GM12878 (cell line): ENCODE data around the gene PRMT5. TPM values are rescaled to one million over a fixed set of nuclear protein-coding genes. Genes with fewer than 3 reads are reported as not detected.
A peak's percentile ranks its signal among the peaks of the same experiment; 100 is the strongest.

Experiments used
- ATAC-seq: fragments of 200-7000 bp; cut with Tn5 transposase; 3 replicates; pipeline ENCODE4 v1.9.1; 2020; ENCODE audit warnings: mild to moderate bottlenecking, moderate library complexity
- BruUV-seq: library from RNA; stranded (reverse); fragments of 400-500 nt; replicated peaks from 2 replicates; lab custom pipeline; 2021; lab: Mats Ljungman, UMichigan
- CTCF ChIA-PET: fragments of 300-600 bp; sonication (Branson Sonifier 250); formaldehyde crosslinking; extraction: SDS; loops from one replicate; lab custom pipeline; 2021; ENCODE audit warnings: inconsistent platforms; lab: Yijun Ruan, JAX
- POLR2A ChIA-PET: fragments of 350-600 bp; formaldehyde crosslinking; extraction: SDS; loops from one replicate; lab custom pipeline; 2021; ENCODE audit warnings: inconsistent platforms; lab: Charles Lee
- RAD21 ChIA-PET: fragments of 300-600 bp; sonication (Branson Sonifier 250); formaldehyde crosslinking; loops from one replicate; lab custom pipeline; 2023; ENCODE audit warnings: antibody characterized with exemption; ENCODE audit not compliant: unreplicated experiment; lab: Charles Lee
- SMC1A ChIA-PET: fragments of 300-600 bp; sonication (Branson Sonifier 250); formaldehyde crosslinking; loops from one replicate; lab custom pipeline; 2023; ENCODE audit not compliant: unreplicated experiment, uncharacterized antibody; lab: Charles Lee
- DNase-seq: peaks from one replicate; pipeline ENCODE4 v3.0.0-alpha.2; 2011; ENCODE audit warnings: low read depth, low spot score
- FAIRE-seq: peaks from 3 replicates; lab custom pipeline; 2011; peaks lifted over from hg19 to GRCh38; lab: Jason Lieb, UNC
- H2AFZ ChIP-seq: 2 replicates; pipeline ENCODE4 v1.6.0; 2011; ENCODE audit warnings: low read depth, low read length, control low read depth; ENCODE audit not compliant: control insufficient read depth
- H3K27ac ChIP-seq: 2 replicates; pipeline ENCODE4 v1.5.1; 2011; ENCODE audit warnings: control low read depth; ENCODE audit not compliant: control insufficient read depth, insufficient read depth
- H3K27me3 ChIP-seq, 2 experiments: replicated peaks in 1 of 2; 2 replicates each; pipeline versions ENCODE4 v1.6.0 to v1.6.1; 2011; ENCODE audit warnings: low read length in 1 of 2; ENCODE audit not compliant: control insufficient read depth in 2 of 2, insufficient read depth in 2 of 2
- H3K36me3 ChIP-seq, 2 experiments: 2 replicates each; pipeline ENCODE4 v1.5.1; 2011; ENCODE audit warnings: low read length in 1 of 2; ENCODE audit not compliant: control insufficient read depth in 2 of 2, insufficient read depth in 2 of 2
- H3K4me1 ChIP-seq: 2 replicates; pipeline ENCODE4 v1.6.1; 2011; ENCODE audit warnings: mild to moderate bottlenecking, low read length, moderate library complexity, mixed read lengths; ENCODE audit not compliant: control insufficient read depth, insufficient read depth
- H3K4me2 ChIP-seq: 2 replicates; pipeline ENCODE4 v1.6.0; 2011; ENCODE audit warnings: control low read depth; ENCODE audit not compliant: control insufficient read depth, insufficient read depth
- H3K4me3 ChIP-seq: fragments of 200-600 bp; sonication (generic); 2 replicates; pipeline ENCODE4 v1.5.1; 2016
- H3K79me2 ChIP-seq: 2 replicates; pipeline ENCODE4 v1.6.0; 2011; ENCODE audit warnings: low read length; ENCODE audit not compliant: control insufficient read depth, insufficient read depth
- H3K9ac ChIP-seq: 2 replicates; pipeline ENCODE4 v1.8.0; 2011; ENCODE audit warnings: low read length, control low read depth, mixed read lengths; ENCODE audit not compliant: control insufficient read depth, insufficient read depth
- H3K9me3 ChIP-seq: replicated peaks from 3 replicates; pipeline ENCODE4 v1.5.1; 2011; ENCODE audit warnings: mild to moderate bottlenecking, low read length; ENCODE audit not compliant: control insufficient read depth, insufficient read depth
- H4K20me1 ChIP-seq: 2 replicates; pipeline ENCODE4 v1.6.0; 2011; ENCODE audit not compliant: control insufficient read depth, insufficient read depth
- HDGF ChIP-seq: fragments of 450-650 bp; IDR thresholded peaks from 2 replicates; pipeline ENCODE4 v1.6.1; 2016; ENCODE audit warnings: antibody characterized with exemption
- LARP7 ChIP-seq: fragments of 450-650 bp; IDR thresholded peaks from 2 replicates; pipeline ENCODE4 v1.6.1; 2017; ENCODE audit warnings: mild to moderate bottlenecking
- NRF1 ChIP-seq: conservative IDR thresholded peaks from 2 replicates; pipeline ENCODE4 v1.6.1; 2011; ENCODE audit warnings: mild to moderate bottlenecking, low read depth, low read length, improper control_type of control experiment
- RUNX3 ChIP-seq: IDR thresholded peaks from 2 replicates; pipeline ENCODE4 v1.6.1; 2012; ENCODE audit warnings: low read length, inconsistent platforms
- SREBF1 ChIP-seq: IDR thresholded peaks from 2 replicates; pipeline ENCODE4 v1.6.1; 2012; ENCODE audit warnings: mild to moderate bottlenecking, low read length
- WGBS: methylation state at CpG from one replicate; pipeline ENCODE4 v1.1.6; 2016; ENCODE audit warnings: low lambda C conversion rate; ENCODE audit not compliant: insufficient replicate concordance, insufficient coverage; ENCODE audit errors: missing lambda C conversion rate; 5-methylcytosine and 5-hydroxymethylcytosine counted together
- in situ Hi-C: fragments of 300-500 bp; cut with MboI; formaldehyde crosslinking; loops from 9 replicates; pipeline ENCODE4 v1.14.3; 2018; ENCODE audit warnings: mixed read lengths
- intact Hi-C: fragments of 100-400 bp; cut with micrococcal nuclease; formaldehyde crosslinking; loops from one replicate; pipeline ENCODE4 v1.14.2; 2022; ENCODE audit not compliant: unreplicated experiment
- polyA plus RNA-seq, 11 experiments: library from polyadenylated mRNA; depleted of rRNA in 4 of 11; unstranded in 6 of 11; stranded (reverse) in 5 of 11; fragments of >200 nt; fragmentation: Nextera tagmentation in 4 of 11; fragmentation: Illumina TruSeq in 1 of 11; extraction: Ambion mirVana in 4 of 11; extraction: Trizol in 1 of 11; gene quantifications; 1 replicate in 1 of 11; 2 replicates in 10 of 11; pipeline versions ENCODE4 v1.2.1 to v1.2.3, GENCODE V29; 2011 to 2016; ENCODE audit warnings: inconsistent platforms in 2 of 11, missing spikeins in 2 of 11, low read depth in 1 of 11
- total RNA-seq, 4 experiments: library from RNA; depleted of rRNA in 3 of 4; stranded (reverse); fragments of >200 nt in 3 of 4; fragmentation: Illumina TruSeq in 1 of 4; extraction: Trizol in 1 of 4; gene quantifications; 2 replicates each; pipeline versions ENCODE4 v1.2.1 to v1.2.3, GENCODE V29; 2013 to 2021
- TF ChIP-seq, protein P1 (sequence below): fragments of 450-650 bp; IDR thresholded peaks from 2 replicates; pipeline ENCODE4 v1.6.1; 2018; ENCODE audit warnings: mild to moderate bottlenecking, low read depth, moderate library complexity; ENCODE audit not compliant: partially characterized antibody
- TF ChIP-seq, protein P2 (sequence below): IDR thresholded peaks from 2 replicates; pipeline ENCODE4 v1.6.1; 2012; ENCODE audit warnings: mild to moderate bottlenecking, low read depth, low read length
- TF ChIP-seq, protein P3 (sequence below): fragments of 450-650 bp; IDR thresholded peaks from 2 replicates; pipeline ENCODE4 v1.6.1; 2017; ENCODE audit warnings: mild to moderate bottlenecking, low read depth, inconsistent platforms; ENCODE audit not compliant: poor library complexity, severe bottlenecking

Gene PRMT5
- total and polyA plus RNA-seq, 10 of the 15 experiments (the other 5 are each of a cell fraction or from before 2014, with no cell fraction given), result 54.3 to 221 (median 111) TPM

DNA sequence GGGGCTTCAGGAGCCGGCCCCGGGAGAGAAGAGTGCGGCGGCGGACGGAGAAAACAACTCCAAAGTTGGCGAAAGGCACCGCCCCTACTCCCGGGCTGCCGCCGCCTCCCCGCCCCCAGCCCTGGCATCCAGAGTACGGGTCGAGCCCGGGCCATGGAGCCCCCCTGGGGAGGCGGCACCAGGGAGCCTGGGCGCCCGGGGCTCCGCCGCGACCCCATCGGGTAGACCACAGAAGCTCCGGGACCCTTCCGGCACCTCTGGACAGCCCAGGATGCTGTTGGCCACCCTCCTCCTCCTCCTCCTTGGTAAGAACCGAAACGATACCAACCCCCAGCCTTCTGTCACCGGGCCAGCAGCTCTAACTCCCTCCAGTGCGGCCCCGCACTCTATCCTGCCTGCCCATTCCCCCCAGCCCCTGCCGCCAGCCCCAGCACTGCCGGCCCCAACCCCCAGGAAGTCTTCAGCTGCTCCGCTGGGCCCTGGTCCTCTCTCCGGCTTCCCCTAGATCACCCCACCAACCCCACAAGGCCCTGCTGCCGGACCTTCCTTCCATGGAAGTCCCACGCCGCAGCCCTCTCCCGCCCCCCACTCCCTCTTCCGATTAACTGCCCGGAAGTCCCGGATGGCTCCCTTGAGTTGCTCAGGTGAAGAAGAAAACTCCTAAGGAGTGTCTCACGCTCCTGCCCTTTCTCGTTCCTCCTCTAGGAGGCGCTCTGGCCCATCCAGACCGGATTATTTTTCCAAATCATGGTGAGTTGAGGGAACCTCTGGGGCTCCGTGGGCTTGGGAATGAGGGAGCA is 56.9 kb downstream of the PRMT5 start (continued):
- TF ChIP-seq LARP7 (no peak; the same call in 1 of the 2 replicates), SREBF1 (no peak)
- TF ChIP-seq, protein P1, sequence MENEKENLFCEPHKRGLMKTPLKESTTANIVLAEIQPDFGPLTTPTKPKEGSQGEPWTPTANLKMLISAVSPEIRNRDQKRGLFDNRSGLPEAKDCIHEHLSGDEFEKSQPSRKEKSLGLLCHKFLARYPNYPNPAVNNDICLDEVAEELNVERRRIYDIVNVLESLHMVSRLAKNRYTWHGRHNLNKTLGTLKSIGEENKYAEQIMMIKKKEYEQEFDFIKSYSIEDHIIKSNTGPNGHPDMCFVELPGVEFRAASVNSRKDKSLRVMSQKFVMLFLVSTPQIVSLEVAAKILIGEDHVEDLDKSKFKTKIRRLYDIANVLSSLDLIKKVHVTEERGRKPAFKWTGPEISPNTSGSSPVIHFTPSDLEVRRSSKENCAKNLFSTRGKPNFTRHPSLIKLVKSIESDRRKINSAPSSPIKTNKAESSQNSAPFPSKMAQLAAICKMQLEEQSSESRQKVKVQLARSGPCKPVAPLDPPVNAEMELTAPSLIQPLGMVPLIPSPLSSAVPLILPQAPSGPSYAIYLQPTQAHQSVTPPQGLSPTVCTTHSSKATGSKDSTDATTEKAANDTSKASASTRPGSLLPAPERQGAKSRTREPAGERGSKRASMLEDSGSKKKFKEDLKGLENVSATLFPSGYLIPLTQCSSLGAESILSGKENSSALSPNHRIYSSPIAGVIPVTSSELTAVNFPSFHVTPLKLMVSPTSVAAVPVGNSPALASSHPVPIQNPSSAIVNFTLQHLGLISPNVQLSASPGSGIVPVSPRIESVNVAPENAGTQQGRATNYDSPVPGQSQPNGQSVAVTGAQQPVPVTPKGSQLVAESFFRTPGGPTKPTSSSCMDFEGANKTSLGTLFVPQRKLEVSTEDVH, result no peak

DNA sequence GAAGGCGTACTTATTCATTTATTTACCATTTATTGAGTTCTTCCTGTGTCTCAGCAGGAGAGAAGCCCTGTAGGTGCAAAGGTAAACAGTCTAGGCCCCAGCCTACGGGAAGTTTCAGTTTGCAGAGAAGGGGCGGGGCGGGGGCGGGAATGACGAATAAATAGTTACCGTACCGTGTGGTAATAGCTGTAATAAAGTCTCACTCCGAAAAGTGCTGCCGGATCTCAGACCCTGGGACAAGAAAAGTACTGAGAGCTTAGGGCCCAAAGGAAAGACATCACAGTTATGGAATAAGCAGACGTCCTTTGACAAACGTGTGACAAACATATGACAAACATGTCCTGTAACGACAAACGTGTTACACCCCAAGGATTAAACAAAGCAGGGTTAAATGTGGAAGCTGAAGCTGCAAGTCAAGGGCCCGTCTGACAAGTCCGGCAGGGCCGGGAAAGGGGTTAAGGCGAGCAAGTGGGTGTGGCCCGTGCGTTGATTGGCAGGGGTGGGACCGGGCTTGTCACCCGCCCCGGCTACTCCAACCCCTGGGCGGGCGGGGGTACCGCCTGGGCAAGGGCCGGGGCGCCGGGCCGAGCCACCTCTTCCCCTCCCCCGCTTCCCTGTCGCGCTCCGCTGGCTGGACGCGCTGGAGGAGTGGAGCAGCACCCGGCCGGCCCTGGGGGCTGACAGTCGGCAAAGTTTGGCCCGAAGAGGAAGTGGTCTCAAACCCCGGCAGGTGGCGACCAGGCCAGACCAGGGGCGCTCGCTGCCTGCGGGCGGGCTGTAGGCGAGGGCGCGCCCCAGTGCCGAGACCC is 57.7 kb downstream of the PRMT5 start, which contains the start of gene LRP10:
Gene LRP10, plus strand, starts transcription at position 517 of the 809 bp plus-strand sequence. CDS start 564 bp downstream, outside the sequence.
- RAD21 ChIA-PET, result interaction anchor here (0.5 to 6.4 kb wide), 22 partner anchors 10 to 315 kb away, joined by 3 to 56 read pairs (median 4); partner anchors contain the start of genes ABHD4, OXA1L and RBM23
- H3K4me3 ChIP-seq, result peak within 1 kb of the TSS; percentile 74
- H3K27ac ChIP-seq, result peak within 1 kb of the TSS; percentile 93
- H3K4me2 ChIP-seq, result peak within 1 kb of the TSS; percentile 93
- TSS peak; percentile 92 for BruUV-seq
- H3K9me3 ChIP-seq, result no peaks in the 10 kb centered on the region
- peaks cover 14 to 20% of the 10 kb centered on the region in 2 experiments for H3K36me3 ChIP-seq
- DNase-seq (peak; percentile 78), FAIRE-seq (peak; percentile 86), ATAC-seq (peak; percentile 92)
- in situ Hi-C loops (no loop called here), intact Hi-C loops (loop anchor here (1.0 to 5.0 kb wide), 3 partner anchors 16 to 46 kb away; partner anchors contain the start of gene RBM23)
- H2AFZ ChIP-seq, result peak within 1 kb of the TSS; percentile 71
- H3K27me3 ChIP-seq, result no peaks in the 10 kb centered on the region
- H3K9ac ChIP-seq, result peak within 1 kb of the TSS; percentile 90
- SMC1A ChIA-PET, result interaction anchor here (0.9 to 4.9 kb wide), 20 partner anchors 10 to 301 kb away, joined by 3 to 110 read pairs (median 5); partner anchors contain the start of genes DAD1, HAUS4, PRMT5 and RBM23
- POLR2A ChIA-PET, result interaction anchor here (0.5 to 3.9 kb wide), 21 partner anchors 9 to 312 kb away, joined by 3 to 45 read pairs (median 3); partner anchors contain the start of genes DAD1, PRMT5, RBM23 and REM2
- H4K20me1 ChIP-seq, result no peaks in the 10 kb centered on the region
- CTCF ChIA-PET, result interaction anchor here (0.8 to 6.9 kb wide), 20 partner anchors 11 to 434 kb away, joined by 3 to 174 read pairs (median 7); partner anchors contain the start of genes MRPL52, OXA1L, PRMT5 and RBM23
- under 1% methylated on average over 44 of the region's 50 CpGs for WGBS
- peaks cover 18% of the 10 kb centered on the region for H3K79me2 ChIP-seq
- peaks cover 8% of the 10 kb centered on the region for H3K4me1 ChIP-seq
- TF ChIP-seq, protein P2, sequence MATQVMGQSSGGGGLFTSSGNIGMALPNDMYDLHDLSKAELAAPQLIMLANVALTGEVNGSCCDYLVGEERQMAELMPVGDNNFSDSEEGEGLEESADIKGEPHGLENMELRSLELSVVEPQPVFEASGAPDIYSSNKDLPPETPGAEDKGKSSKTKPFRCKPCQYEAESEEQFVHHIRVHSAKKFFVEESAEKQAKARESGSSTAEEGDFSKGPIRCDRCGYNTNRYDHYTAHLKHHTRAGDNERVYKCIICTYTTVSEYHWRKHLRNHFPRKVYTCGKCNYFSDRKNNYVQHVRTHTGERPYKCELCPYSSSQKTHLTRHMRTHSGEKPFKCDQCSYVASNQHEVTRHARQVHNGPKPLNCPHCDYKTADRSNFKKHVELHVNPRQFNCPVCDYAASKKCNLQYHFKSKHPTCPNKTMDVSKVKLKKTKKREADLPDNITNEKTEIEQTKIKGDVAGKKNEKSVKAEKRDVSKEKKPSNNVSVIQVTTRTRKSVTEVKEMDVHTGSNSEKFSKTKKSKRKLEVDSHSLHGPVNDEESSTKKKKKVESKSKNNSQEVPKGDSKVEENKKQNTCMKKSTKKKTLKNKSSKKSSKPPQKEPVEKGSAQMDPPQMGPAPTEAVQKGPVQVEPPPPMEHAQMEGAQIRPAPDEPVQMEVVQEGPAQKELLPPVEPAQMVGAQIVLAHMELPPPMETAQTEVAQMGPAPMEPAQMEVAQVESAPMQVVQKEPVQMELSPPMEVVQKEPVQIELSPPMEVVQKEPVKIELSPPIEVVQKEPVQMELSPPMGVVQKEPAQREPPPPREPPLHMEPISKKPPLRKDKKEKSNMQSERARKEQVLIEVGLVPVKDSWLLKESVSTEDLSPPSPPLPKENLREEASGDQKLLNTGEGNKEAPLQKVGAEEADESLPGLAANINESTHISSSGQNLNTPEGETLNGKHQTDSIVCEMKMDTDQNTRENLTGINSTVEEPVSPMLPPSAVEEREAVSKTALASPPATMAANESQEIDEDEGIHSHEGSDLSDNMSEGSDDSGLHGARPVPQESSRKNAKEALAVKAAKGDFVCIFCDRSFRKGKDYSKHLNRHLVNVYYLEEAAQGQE, result no peak
- no peak for TF ChIP-seq HDGF
- TF ChIP-seq RUNX3, result peak; percentile 27
- TF ChIP-seq, protein P3, sequence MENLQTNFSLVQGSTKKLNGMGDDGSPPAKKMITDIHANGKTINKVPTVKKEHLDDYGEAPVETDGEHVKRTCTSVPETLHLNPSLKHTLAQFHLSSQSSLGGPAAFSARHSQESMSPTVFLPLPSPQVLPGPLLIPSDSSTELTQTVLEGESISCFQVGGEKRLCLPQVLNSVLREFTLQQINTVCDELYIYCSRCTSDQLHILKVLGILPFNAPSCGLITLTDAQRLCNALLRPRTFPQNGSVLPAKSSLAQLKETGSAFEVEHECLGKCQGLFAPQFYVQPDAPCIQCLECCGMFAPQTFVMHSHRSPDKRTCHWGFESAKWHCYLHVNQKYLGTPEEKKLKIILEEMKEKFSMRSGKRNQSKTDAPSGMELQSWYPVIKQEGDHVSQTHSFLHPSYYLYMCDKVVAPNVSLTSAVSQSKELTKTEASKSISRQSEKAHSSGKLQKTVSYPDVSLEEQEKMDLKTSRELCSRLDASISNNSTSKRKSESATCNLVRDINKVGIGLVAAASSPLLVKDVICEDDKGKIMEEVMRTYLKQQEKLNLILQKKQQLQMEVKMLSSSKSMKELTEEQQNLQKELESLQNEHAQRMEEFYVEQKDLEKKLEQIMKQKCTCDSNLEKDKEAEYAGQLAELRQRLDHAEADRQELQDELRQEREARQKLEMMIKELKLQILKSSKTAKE, result peak; percentile 72
- TF ChIP-seq NRF1, result no peak
